Uterus (tissue), 2 donors: Measurements from ENCODE around the gene BCR.

Experiments
- POLR2A ChIP-seq, 2 donors: fragments of 450-650 bp; IDR thresholded peaks; one replicate each; pipeline ENCODE4 v1.6.1; 2016; ENCODE audit warnings: antibody characterized with exemption in 2 of 2, mild to moderate bottlenecking in 1 of 2, moderate library complexity in 1 of 2
- TF ChIP-seq, protein P1 (sequence below), 4 experiments: fragments of 200-600 bp in 2 of 4; fragments of 450-650 bp in 2 of 4; sonication (generic) in 2 of 4; IDR thresholded peaks; one replicate each; pipeline ENCODE4 v1.5.1; 2016 to 2019; ENCODE audit warnings: antibody characterized with exemption in 4 of 4, mild to moderate bottlenecking in 2 of 4, moderate library complexity in 1 of 4

DNA sequence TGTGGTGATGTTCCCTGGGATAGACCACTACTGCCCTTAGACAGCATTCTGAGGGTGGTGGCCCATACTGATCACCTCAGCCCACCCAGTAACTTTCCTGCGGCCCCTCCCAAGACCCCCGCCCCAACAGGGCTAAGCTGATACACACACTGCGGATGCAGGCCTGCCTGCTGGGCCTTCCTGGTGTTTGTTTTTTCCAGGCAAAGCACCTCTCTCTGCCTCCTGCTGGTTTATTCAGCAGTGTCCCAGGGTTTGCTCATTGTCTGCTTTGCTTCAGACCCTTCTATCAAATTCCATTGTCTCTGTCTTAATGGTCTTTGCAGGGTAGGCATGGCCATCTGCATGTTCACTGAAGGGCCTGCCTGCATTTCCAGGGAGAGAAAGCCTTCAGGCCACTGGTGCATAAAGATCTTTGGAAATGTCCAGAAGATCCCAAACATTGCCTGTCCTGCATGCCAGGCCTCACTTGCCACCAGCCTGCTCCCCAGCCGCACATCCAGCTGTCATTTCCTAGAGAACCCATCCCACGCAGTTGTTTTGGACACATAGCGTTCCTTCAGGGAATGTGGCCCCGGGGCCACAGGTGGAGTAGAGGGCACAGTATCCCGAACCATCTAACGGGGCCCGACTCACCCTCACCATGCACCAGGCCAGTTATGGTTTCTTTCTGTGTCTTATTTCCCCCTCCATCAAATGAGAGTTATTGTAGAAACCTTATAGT lies 50.2 kb downstream of the BCR start:
- TF ChIP-seq, protein P1, sequence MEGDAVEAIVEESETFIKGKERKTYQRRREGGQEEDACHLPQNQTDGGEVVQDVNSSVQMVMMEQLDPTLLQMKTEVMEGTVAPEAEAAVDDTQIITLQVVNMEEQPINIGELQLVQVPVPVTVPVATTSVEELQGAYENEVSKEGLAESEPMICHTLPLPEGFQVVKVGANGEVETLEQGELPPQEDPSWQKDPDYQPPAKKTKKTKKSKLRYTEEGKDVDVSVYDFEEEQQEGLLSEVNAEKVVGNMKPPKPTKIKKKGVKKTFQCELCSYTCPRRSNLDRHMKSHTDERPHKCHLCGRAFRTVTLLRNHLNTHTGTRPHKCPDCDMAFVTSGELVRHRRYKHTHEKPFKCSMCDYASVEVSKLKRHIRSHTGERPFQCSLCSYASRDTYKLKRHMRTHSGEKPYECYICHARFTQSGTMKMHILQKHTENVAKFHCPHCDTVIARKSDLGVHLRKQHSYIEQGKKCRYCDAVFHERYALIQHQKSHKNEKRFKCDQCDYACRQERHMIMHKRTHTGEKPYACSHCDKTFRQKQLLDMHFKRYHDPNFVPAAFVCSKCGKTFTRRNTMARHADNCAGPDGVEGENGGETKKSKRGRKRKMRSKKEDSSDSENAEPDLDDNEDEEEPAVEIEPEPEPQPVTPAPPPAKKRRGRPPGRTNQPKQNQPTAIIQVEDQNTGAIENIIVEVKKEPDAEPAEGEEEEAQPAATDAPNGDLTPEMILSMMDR (IDR thresholded peaks at IDR 0.05) = no peak
- no peak for TF ChIP-seq POLR2A (IDR thresholded peaks at IDR 0.05)
